ENCODE results near the gene RPS27L.
A peak's percentile ranks its signal among the peaks of the same experiment; 100 is the strongest.

The RPS27L gene

GRCh38 chr15:63157118-63157843 is at the start of gene RPS27L:
TSS of gene RPS27L (minus strand) at chr15:63157477. CDS start at chr15:63157405, 72 bp downstream.
- DNase-seq (ENCODE audit: low read depth in 3 of 3): peak; percentile 73 to 80 (median 75)

DNA sequence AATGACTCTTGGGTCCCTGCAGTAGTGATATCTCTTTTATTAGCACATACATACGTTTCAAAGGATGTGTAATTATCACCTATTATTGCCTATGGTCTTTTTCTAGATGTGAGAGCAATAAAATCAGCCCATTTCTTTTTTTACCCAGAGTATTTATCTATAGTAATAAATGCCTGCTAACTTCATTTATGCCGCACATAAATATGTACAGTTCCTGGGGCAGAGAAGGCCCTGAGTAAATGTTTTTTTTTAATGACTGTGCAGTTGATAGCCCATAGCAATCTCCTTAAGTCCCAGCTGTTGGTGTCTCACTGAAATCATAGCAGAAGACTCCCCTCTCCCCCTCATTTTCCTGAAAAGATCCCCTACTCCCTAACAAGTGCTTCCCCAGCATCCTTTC is 48.8 kb upstream of the RPS27L start:
- DNase-seq (ENCODE audit: low read depth in 3 of 3): no peak

DNA sequence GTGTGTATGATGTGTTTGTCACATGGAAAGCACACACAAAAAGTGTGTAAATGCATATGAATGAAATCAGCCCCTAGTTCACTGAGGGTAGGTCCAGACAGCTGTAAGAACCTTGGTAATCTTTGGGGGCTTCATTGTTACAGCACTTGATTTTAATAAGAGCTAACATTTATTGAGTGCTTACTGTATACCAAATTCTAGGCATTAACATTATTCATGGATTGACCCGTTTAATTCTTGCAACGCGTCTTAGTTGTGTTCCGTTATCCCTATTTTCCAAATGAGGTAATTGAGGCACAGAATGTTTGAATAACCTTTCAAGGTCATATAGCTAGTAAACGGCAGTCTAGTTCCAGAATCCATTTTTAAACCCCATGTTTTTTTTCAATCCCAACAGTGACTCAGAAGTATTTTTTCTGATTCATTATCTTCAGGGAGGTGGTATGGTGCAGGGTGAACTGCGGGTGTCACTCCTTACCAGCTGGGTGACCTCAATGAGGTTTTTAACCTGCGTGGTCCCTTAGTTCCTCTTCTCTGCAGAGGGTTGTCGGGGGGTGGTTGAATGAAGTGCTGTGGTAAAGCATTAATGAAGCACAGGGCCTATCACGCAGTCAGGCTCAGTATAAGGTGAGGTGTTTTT is 46.3 kb upstream of the RPS27L start:
- no peak for DNase-seq (ENCODE audit: low read depth in 3 of 3)

DNA sequence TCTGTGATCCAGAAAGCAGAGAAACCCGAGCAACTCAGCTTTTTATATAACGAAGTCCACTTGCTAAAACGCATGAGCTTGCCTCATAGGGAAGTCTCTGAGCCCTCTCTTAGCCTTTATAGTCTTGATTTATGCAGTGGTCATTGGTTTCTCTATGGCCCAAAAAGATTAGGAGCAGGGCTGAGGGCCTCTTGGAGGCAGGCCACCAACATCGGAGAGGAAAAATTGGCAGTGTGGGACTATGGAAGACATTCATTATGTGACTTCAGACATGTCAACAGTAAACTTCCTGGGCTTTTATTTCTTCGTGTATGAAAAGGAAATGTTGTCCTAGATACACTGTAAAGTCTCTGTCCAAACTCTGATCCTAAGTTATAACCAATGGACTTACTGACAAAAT is 45.6 kb upstream of the RPS27L start:
- DNase-seq (ENCODE audit: low read depth in 3 of 3): no peak

GRCh38 chr15:63200464-63201249 is 43.4 kb upstream of the RPS27L start:
- no peak for DNase-seq (ENCODE audit: low read depth in 3 of 3)

GRCh38 chr15:63198371-63199250 is 41.3 kb upstream of the RPS27L start:
- DNase-seq (ENCODE audit: low read depth in 3 of 3): no peak

DNA sequence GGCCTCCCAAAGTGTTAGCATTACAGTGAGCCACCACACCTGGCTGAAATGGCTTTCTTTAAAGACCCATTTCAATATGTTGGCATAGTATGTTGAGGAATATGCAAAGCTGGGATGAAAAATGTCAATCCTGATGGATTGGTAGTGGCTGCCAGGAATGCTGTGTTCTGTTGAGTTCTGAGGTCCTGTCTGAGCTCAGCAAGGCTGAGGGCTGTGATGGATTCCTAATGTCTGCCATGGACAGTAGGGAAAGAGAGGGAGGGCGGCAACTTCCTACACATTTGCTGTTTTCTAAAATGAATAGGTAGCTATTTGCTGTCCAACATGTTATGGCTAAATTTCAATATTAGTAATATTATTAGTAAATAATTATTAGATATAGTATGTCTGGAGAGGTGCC is 40.3 kb upstream of the RPS27L start:
- DNase-seq (ENCODE audit: low read depth in 3 of 3): no peak

GRCh38 chr15:63196842-63197241 is 39.6 kb upstream of the RPS27L start:
- DNase-seq (ENCODE audit: low read depth in 3 of 3): no peak

DNA sequence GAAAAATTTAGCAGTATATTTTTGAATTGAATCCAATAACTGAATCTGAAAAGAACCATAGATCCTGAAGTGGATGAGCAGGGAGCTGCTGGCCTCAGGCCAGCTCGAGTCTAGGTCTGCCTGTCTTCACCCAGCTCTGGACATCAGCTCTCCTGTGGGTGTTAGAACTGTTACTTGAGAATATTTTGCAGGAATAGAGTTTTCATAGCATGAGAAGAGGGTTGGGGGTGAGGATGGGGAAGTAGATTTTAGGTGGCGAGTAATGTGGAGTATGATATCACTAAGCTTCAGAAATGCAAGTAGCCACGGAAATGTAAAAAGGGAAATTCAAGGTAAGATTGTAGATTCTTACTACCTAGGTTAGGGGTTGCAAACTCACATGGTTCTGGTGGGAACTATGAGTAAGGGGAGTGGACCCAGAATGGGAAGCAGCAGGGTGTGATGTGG is 38.3 kb upstream of the RPS27L start:
- no peak for DNase-seq (ENCODE audit: low read depth in 3 of 3)

GRCh38 chr15:63194880-63195568 is 37.7 kb upstream of the RPS27L start:
- DNase-seq (ENCODE audit: low read depth in 3 of 3): no peak

GRCh38 chr15:63194302-63194701 is 37.0 kb upstream of the RPS27L start:
- no peak for DNase-seq (ENCODE audit: low read depth in 3 of 3)

DNA sequence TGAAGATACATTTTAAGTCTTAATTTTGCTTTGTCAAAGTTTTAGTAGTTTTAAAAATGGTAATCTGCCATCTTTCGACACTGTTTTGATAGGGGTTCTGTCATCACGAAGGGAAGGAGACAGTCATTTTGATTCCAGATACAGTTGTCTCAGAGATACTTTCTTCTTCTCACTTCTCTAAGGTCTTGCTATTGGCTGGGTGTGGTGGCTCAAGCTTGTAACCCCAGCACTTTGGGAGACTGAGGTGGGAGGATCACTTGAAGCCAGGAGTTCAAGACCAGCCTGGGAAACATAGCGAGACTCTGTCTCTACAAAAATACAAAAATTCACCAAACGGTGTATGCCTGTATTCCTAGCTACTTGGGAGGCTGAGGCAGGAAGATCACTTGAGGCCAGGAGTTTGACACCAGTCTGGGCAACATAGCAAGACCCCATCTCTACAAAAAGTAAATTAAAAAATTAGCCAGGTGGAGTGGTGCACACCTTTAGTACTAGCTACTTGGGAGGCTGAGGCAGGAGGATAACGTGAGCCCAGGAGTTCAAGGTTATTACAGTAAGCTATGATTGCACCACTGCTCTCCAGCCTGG is 35.4 kb upstream of the RPS27L start:
- DNase-seq (ENCODE audit: low read depth in 3 of 3): no peak

GRCh38 chr15:63191895-63192618 is 34.8 kb upstream of the RPS27L start:
- DNase-seq (ENCODE audit: low read depth in 3 of 3): peak in 1 of 3 experiments; percentile 32

GRCh38 chr15:63190769-63191649 is 33.7 kb upstream of the RPS27L start:
- DNase-seq (ENCODE audit: low read depth in 3 of 3): no peak

DNA sequence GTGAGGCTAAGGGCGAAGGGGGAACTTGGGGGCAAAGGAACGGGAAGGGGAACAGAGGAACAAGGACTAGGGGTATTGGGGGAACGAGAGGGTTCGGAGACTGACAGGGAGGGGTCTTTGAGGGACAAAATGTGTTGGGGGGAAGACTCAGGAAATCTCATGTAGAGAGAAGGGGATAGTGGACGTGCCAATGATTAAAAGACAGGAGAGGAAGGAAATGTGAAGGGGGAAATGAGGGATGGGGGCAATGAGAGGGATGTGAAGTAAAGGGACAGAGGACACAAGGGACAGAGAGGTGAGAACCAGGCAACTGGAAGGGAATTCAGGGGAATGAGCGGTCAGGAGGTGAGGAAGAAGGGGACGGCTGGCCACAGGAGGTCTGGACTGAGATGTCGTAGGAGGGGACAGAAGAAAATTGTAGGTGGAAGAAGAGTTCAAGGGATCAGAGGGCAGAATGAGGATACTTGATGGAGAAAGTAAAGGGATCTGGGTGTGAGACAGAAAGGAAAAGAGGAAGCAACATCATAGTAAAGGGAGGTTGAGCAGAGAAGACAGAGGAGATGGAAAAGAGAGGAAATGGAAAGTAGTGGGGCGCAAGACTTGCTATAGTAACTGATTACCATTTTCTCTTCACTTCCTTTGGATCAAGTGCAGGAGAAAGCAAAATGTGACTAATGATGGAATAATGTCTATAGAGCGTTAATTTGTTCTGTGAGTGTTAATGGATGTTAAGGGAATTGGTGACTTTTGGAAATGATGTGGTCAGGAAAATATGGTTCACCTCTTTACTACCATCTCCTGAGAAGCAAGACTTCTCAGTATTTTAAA is 32.9 kb upstream of the RPS27L start:
- no peak for DNase-seq (ENCODE audit: low read depth in 3 of 3)

DNA sequence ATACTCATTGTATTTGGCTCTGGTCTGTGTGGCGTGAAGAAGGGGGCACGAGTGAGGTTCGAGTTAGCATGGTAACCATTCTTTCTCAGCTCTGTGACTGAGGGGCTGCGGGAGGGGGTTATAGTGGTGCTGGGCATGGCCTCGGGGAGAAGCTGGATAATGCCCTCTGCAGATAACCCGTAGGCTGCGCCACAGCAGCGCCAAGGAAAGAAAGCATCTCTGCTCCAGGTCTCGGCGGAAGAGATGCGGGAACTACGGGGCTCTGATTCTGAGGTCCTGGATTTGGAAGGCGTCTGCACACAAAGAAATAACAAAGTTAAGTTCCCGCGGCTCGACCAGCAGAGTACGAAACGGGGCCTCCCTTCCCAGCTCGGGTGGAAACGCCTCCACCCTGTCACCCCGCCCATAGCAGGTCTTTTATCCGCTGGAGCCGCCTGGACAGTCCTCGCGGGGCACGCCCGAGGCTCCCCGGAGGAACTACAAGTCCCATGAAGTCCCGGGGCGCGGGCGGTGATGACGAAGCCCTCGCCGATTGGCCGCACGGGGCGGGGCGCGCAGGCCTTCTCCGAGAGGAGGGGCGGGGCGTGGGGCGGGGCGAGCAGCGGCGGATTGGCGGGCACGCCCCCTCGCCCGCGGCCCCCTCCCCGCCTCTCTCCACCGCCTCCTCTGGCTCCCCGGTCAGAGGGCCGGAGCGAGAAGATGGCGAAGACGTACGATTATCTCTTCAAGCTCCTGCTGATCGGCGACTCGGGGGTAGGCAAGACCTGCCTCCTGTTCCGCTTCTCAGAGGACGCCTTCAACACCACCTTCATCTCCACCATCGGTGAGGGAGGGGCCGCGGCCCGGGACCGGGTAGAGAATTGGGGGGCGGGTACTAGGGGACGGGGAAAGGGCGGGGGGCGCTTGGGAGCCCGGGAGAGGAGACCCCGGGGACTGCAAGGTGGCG is 31.9 kb upstream of the RPS27L start, which contains the start of gene RAB8B:
Gene RAB8B, plus strand, starts transcription at position 681 of the 946 bp plus-strand sequence. Its CDS starts 19 bp downstream, at position 700.
- DNase-seq (ENCODE audit: low read depth in 3 of 3): peak; percentile 98 to 99 (median 98)

All from stimulated activated CD4-positive, alpha-beta T cell treated with anti-CD3 and anti-CD28 coated beads, TNF-alpha, amount 100 ng/mL, for 4 hours (primary cell).